T-helper 2 cell treated with Interferon-gamma antibody and Interleukin-4, amounts not matched to agents 5 μg/mL and 100 μg/mL, for 36 hours (primary cell): ENCODE results near the gene CX3CR1.
"Not testable (repeated sequence)": the region's sequence is repeated elsewhere in the genome, so short reads cannot be mapped to it uniquely, and the experiment has no call there.

ENCODE experiments used
- DNase-seq: peaks from one replicate; pipeline ENCODE4 v3.0.0; 2021; ENCODE audit warnings: low spot score
- H3K27ac Mint-ChIP-seq: one replicate; pipeline ENCODE4 v1.8.0; 2021; ENCODE audit warnings: mild to moderate bottlenecking, mixed read lengths
- H3K27me3 Mint-ChIP-seq: one replicate; pipeline ENCODE4 v1.8.0; 2021; ENCODE audit warnings: low read depth, mixed read lengths
- H3K36me3 Mint-ChIP-seq: one replicate; pipeline ENCODE4 v1.8.0; 2021; ENCODE audit warnings: low read depth, mixed read lengths
- H3K4me1 Mint-ChIP-seq: one replicate; pipeline ENCODE4 v1.8.0; 2021; ENCODE audit warnings: low read depth, mixed read lengths
- H3K4me3 Mint-ChIP-seq: one replicate; pipeline ENCODE4 v1.8.0; 2022; ENCODE audit warnings: mild to moderate bottlenecking, moderate library complexity, mixed read lengths
- H3K9me3 Mint-ChIP-seq: one replicate; pipeline ENCODE4 v1.8.0; 2021; ENCODE audit warnings: mixed read lengths

Gene CX3CR1

GRCh38 chr3:39237027-39237426 lies 42.8 kb downstream of the CX3CR1 start:
- Mint-ChIP-seq H3K27me3 (peaks cover 44% of the 10 kb centered on the region), H3K4me1 (peaks cover 23% of the 10 kb centered on the region), H3K27ac (no peak overlapping the region)

DNA sequence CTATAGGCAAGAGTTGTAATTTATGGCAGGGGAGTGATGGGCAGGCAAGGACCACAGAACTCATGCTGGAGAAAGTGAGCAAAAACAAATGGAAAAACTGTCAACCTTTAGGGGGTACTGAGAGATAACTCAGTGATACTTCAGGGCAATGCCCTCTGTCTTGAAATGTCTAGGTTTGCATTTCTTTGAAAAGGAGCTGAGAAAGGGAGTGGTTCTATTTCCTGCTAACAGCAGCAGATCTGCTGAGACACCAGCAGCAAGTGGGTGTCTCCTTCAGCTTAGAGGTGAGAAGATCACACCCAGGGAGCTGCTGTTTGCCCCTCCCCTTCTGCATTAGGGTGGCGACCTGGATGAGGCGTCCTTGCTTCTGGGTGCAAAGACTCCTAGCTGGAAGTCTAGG lies 45.2 kb downstream of the CX3CR1 start:
- DNase-seq = no peak
- H3K4me1 Mint-ChIP-seq = peaks cover 23% of the 10 kb centered on the region

More at GRCh38 chr3:39237027-39237426, 42.8 kb downstream of the CX3CR1 start:
- Mint-ChIP-seq H3K4me3 (no peak overlapping the region), H3K9me3 (no peaks in the 10 kb centered on the region), H3K36me3 (no peaks in the 10 kb centered on the region)
- no peak for DNase-seq

DNA sequence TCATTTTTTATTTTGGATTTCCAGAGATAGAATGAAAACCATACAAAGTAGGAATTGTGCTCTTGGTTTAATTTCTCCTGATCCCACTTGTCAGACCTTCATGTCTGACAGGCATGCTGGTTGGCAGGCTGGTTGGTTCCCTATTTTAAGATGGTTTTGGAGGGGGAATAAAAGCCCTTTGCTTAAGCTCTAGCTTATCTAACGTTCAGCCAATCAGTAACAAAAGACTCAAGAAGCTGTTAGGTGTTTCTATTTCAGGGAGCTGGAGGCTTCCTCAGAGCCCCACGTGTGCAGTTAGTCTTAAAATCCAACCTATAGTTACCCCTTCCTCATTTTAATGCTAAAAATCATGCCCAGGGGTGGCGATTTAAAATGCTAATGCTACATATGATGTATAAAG lies 47.0 kb downstream of the CX3CR1 start:
- Mint-ChIP-seq H3K27me3 (peaks cover 53% of the 10 kb centered on the region), H3K27ac (no peak overlapping the region)

More for the DNA sequence above, 45.2 kb downstream of the CX3CR1 start:
- peak overlapping the region; percentile 72 for H3K4me3 Mint-ChIP-seq
- H3K36me3 Mint-ChIP-seq = no peaks in the 10 kb centered on the region
- no peaks in the 10 kb centered on the region for H3K9me3 Mint-ChIP-seq
- H3K27me3 Mint-ChIP-seq = peaks cover 59% of the 10 kb centered on the region
- H3K27ac Mint-ChIP-seq = peak overlapping the region; percentile 83

DNA sequence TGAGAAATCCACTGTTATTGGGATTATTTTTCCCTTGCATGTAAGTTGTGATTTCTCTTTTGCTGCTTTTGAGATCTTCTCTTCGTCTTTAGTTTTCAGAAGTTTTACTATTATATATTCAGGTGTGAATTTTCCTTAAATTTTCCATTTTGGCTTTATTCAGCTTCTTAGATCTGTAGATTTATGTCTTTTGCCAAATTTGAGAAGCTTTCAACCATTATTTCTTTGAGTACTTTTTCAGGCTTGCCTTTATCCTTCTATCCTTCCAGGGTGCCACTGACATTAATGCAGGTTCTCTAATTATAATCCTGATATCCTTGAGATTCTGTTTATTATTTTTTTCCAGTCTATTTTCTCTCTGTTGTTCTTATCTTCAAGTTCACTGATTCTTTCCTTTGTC lies 49.4 kb downstream of the CX3CR1 start:
- H3K4me3 Mint-ChIP-seq = no peak overlapping the region

More for the DNA sequence above, 47.0 kb downstream of the CX3CR1 start:
- Mint-ChIP-seq H3K36me3 (no peaks in the 10 kb centered on the region), H3K4me3 (no peak overlapping the region), H3K9me3 (no peaks in the 10 kb centered on the region), H3K4me1 (peaks cover 23% of the 10 kb centered on the region)
- no peak for DNase-seq

DNA sequence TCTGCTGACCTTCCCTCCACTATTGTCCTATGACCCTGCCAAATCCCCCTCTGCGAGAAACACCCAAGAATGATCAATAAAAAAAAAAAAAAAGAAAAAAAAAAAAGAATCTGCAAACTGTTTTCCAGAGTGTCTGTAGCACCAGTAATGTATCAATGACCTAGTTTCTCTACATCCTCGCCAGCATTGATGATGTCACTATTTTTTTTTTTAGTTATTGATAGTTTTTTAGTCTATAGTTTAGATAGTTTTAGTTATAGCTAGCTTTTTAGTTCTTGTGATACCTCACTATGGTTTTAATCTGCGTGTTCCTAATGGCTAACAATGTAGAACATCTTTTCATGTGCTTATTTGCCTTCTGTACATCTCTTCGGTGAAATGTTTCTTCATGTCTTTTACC lies 51.3 kb downstream of the CX3CR1 start:
- Mint-ChIP-seq H3K27me3 (peaks cover 53% of the 10 kb centered on the region), H3K4me3 (no peak overlapping the region), H3K36me3 (no peaks in the 10 kb centered on the region), H3K27ac (no peak overlapping the region), H3K9me3 (no peaks in the 10 kb centered on the region), H3K4me1 (peaks cover 11% of the 10 kb centered on the region)
- no peak for DNase-seq

More for the DNA sequence above, 49.4 kb downstream of the CX3CR1 start:
- Mint-ChIP-seq H3K4me1 (peaks cover 26% of the 10 kb centered on the region), H3K27me3 (peaks cover 51% of the 10 kb centered on the region), H3K36me3 (no peaks in the 10 kb centered on the region), H3K27ac (no peak overlapping the region), H3K9me3 (no peaks in the 10 kb centered on the region)
- DNase-seq = no peak

- Mint-ChIP-seq H3K27me3 (peaks cover 54% of the 10 kb centered on the region), H3K4me1 (peaks cover 11% of the 10 kb centered on the region)
- H3K36me3 Mint-ChIP-seq, DNase-seq, H3K27ac Mint-ChIP-seq, H3K9me3 Mint-ChIP-seq, H3K4me3 Mint-ChIP-seq: not testable (repeated sequence)
These were observed 52.2 kb downstream of the CX3CR1 start for GRCh38 chr3:39227596-39227995.

GRCh38 chr3:39226106-39226741 lies 53.6 kb downstream of the CX3CR1 start:
- H3K36me3 Mint-ChIP-seq = no peaks in the 10 kb centered on the region
- H3K4me1 Mint-ChIP-seq = peaks cover 15% of the 10 kb centered on the region
- no peak overlapping the region for H3K27ac Mint-ChIP-seq
- DNase-seq = no peak
- H3K4me3 Mint-ChIP-seq = no peak overlapping the region
- no peaks in the 10 kb centered on the region for H3K9me3 Mint-ChIP-seq
- peaks cover 42% of the 10 kb centered on the region for H3K27me3 Mint-ChIP-seq

DNA sequence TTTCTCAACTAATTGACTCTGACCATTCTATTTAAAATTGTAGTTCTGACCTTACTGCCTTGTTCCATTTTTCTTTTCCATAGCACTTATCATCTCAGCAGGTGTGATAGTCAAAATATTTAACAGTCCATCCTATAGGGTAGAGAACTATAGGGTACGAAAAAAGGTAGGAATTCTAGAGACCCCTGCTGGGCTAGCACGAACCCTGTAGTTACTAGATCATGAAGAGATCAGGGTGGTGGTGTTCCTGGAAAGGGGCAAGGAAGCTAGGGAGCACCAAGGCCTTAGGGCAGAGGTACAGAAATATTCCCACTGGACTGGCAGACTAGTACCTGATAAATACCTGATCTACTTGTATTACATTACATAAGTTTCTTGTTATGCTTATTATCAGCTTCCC lies 55.5 kb downstream of the CX3CR1 start:
- Mint-ChIP-seq H3K36me3 (no peaks in the 10 kb centered on the region), H3K9me3 (no peaks in the 10 kb centered on the region), H3K4me1 (peaks cover 25% of the 10 kb centered on the region), H3K27ac (no peak overlapping the region), H3K4me3 (no peak overlapping the region), H3K27me3 (peaks cover 35% of the 10 kb centered on the region)
- no peak for DNase-seq

- DNase-seq = no peak
These were observed 56.9 kb downstream of the CX3CR1 start for GRCh38 chr3:39222939-39223338.

DNA sequence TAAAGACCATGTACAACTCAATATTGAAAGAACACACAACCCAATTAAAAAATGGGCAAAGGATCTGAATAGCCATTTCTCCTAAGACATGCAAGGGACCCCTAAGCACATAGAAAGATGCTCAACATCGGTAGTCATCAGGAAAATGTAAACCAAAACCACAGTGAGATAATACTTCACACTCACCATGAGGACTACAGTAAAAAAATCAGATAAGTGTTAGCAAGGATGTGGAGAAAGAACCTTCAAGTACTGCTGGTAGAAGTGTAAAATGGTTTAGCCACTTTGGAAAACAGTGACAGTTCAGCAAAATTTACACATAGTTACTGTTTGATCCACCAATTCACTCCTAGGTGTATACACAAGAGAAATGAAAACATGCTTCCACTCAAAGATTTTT lies 57.4 kb downstream of the CX3CR1 start:
- DNase-seq = no peak
- H3K4me1 Mint-ChIP-seq = peaks cover 25% of the 10 kb centered on the region
- H3K4me3 Mint-ChIP-seq = no peak overlapping the region
- H3K9me3 Mint-ChIP-seq = no peaks in the 10 kb centered on the region
- H3K36me3 Mint-ChIP-seq = no peaks in the 10 kb centered on the region
- H3K27me3 Mint-ChIP-seq = peaks cover 35% of the 10 kb centered on the region
- H3K27ac Mint-ChIP-seq = no peak overlapping the region

More at GRCh38 chr3:39222939-39223338, 56.9 kb downstream of the CX3CR1 start:
- H3K27me3 Mint-ChIP-seq = peaks cover 34% of the 10 kb centered on the region
- peaks cover 25% of the 10 kb centered on the region for H3K4me1 Mint-ChIP-seq
- no peaks in the 10 kb centered on the region for H3K36me3 Mint-ChIP-seq
- no peak overlapping the region for H3K4me3 Mint-ChIP-seq
- H3K27ac Mint-ChIP-seq = no peak overlapping the region
- no peaks in the 10 kb centered on the region for H3K9me3 Mint-ChIP-seq

- Mint-ChIP-seq H3K27me3 (peaks cover 38% of the 10 kb centered on the region), H3K27ac (peak overlapping the region; percentile 64), H3K36me3 (no peaks in the 10 kb centered on the region), H3K9me3 (no peaks in the 10 kb centered on the region), H3K4me1 (peaks cover 31% of the 10 kb centered on the region), H3K4me3 (peak overlapping the region; percentile 53)
- no peak for DNase-seq
These were observed 58.7 kb downstream of the CX3CR1 start for GRCh38 chr3:39221141-39221530.

DNA sequence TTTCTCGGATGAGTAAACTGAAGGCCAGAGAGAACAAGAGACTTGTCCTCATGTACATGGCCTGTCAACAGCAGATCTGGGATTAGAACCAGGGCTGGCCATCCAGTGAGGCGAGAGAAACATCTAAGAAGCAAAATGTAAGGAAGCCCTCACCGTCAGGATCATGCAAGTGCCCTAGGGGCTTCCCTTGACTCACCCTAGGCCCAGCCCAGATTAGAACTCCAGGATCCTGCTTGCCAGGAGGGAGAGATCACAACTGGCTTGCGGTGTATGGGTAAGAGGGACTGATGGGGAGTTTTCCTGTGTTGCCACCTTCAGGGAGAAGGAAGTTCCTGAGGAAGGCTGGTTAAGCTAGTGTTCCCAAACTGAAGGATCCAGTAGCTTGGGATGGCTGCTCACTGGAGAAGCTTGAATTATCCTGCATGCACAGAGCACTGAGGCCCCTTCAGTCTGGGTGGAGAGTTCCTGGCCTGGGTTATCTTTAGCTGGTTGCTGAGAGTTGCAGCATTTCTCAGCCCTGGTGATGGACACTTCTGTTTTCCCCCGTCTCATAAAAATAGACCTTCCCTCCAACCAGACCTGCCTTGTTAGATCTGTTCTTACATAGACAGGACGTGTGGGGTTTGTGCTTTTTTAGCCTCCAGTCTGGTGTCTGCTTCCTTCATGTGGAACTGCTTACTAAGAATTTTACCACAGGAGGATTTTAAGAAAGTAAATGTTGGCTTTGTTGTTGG lies 59.3 kb downstream of the CX3CR1 start:
- peak overlapping the region; percentile 53 for H3K4me3 Mint-ChIP-seq
- H3K9me3 Mint-ChIP-seq = no peaks in the 10 kb centered on the region
- no peaks in the 10 kb centered on the region for H3K36me3 Mint-ChIP-seq
- peak overlapping the region; percentile 64 for H3K27ac Mint-ChIP-seq
- DNase-seq = no peak
- peaks cover 33% of the 10 kb centered on the region for H3K27me3 Mint-ChIP-seq
- peaks cover 33% of the 10 kb centered on the region for H3K4me1 Mint-ChIP-seq

- Mint-ChIP-seq H3K9me3 (no peaks in the 10 kb centered on the region), H3K4me3 (no peak overlapping the region), H3K27ac (no peak overlapping the region), H3K4me1 (peaks cover 33% of the 10 kb centered on the region), H3K27me3 (peaks cover 27% of the 10 kb centered on the region), H3K36me3 (no peaks in the 10 kb centered on the region)
- no peak for DNase-seq
These were observed 60.1 kb downstream of the CX3CR1 start for GRCh38 chr3:39219702-39220101.

DNA sequence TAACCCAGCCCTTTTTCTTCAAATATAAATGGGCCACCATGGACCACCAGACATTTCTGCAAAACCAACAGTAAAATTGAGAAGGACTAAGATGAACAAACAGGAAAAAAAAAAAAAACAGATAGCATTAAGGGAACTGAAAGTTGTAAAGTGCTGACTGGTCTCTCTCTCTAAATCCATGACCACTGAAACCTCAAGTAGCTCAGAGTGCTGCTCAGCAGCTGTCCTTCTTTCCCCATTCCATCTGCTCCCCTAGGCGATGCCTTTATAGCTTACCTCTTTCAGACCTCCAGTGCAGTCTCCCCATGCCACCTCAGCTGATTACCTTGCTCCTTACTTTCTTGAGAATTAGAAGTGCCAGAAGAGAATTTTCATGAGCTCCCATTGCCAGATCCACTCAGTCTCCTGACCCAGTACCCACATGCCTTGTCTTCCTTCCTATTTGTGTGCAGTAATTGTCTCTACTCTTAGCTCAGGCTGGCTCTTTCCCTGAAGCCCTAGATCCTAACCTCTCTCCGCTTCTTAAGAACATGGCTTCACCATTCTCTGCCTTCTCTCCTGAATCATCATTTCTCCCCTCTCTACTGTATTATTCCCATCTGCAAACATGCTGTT lies 63.6 kb downstream of the CX3CR1 start:
- H3K27ac Mint-ChIP-seq = peak overlapping the region; percentile 2
- H3K27me3 Mint-ChIP-seq = peaks cover 19% of the 10 kb centered on the region
- H3K4me1 Mint-ChIP-seq = peaks cover 22% of the 10 kb centered on the region
- no peaks in the 10 kb centered on the region for H3K36me3 Mint-ChIP-seq
- no peak overlapping the region for H3K4me3 Mint-ChIP-seq
- DNase-seq = no peak
- no peaks in the 10 kb centered on the region for H3K9me3 Mint-ChIP-seq
